Measurements from ENCODE around the gene CCDC57.

DNA sequence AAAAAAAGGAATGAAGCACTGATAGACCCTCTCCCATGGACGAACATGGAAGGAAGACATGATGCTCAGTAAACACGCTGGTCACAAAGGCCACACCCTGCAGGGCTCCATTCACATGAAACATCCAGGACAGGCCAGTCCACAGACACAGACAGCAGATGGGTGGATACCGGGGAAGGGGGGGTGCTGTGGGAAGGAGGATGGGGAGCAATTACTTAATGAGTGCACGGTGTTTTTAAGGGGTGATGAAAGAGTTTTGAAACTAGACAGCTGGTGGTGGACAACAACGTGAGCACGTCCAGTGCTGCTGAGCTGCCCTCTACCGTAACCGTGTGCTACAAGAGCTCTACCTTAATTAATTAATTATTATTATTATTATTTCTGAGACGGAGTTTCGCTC, 10.2 kb upstream of the CCDC57 start:
- no peak for TF ChIP-seq GATA2 (IDR thresholded peaks at IDR 0.05; ENCODE audit: low read depth, low read length)
- no peak for TF ChIP-seq GATA3 (IDR thresholded peaks at IDR 0.05; ENCODE audit: low read depth, low read length)
